Measurements from ENCODE around the gene GP9. TPM values are rescaled to one million over a fixed set of nuclear protein-coding genes. Genes with fewer than 3 reads are reported as not detected.

GP9 gene
- total and polyA plus RNA-seq, 9 of the 15 experiments (the other 6 are each of a cell fraction or from before 2014, with no cell fraction given), result not detected

DNA sequence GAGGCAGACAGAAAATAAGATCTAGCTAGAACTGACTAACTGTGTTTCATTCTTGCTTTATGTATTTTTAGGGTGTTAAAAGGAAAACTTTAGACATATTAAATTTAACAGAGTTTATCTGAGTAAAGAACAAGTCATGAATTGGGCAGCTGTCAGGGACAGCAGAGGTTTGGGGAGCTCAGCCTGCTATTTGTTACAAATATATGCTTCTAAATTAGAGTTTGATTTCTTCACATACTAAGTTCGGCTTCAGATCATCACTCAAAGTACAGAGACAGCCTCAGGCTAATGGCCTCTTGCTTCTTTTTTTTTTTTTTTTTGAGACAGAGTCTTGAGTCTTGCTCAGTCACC lies 37.6 kb upstream of the GP9 start:
- DNase-seq (ENCODE audit: extremely low read depth in 1 of 4, low spot score in 3 of 4) (no peak), ATAC-seq (no peak), FAIRE-seq (no peak)
- Histone ChIP-seq H3K9me3 (replicated peaks; ENCODE audit: control insufficient read depth, insufficient read depth, low read depth, low read length) (no peaks in the 10 kb centered on the region), H3K27ac (ENCODE audit: extremely low read depth, low read depth, low read length) (no peak overlapping the region), H3K27me3 (ENCODE audit: control insufficient read depth in 2 of 2, insufficient read depth in 2 of 2, low read length in 2 of 2) (no peaks in the 10 kb centered on the region), H2AFZ (ENCODE audit: low read depth, low read length) (no peak overlapping the region), H4K20me1 (replicated peaks; ENCODE audit: control insufficient read depth, insufficient read depth, low read length) (no peaks in the 10 kb centered on the region), H3K4me1 (replicated peaks in 1 of 2; ENCODE audit: control insufficient read depth in 2 of 2, insufficient read depth in 2 of 2, low read length in 2 of 2) (peaks cover 10 to 30% of the 10 kb centered on the region in 2 experiments; a peak in 4 of 5 replicates), H3K36me3 (ENCODE audit: control insufficient read depth, insufficient read depth, low read length) (no peaks in the 10 kb centered on the region), H3K9me1 (ENCODE audit: control insufficient read depth, insufficient read depth, low read length) (no peaks in the 10 kb centered on the region), H3K4me2 (ENCODE audit: insufficient read depth, low read length) (no peak overlapping the region), H3K79me2 (ENCODE audit: control insufficient read depth, insufficient read depth, low read length) (no peaks in the 10 kb centered on the region), H3K4me3 (no peak overlapping the region), H3K9ac (ENCODE audit: insufficient read depth in 1 of 2, low read depth in 2 of 2, low read length in 2 of 2) (no peak overlapping the region)
- CTCF ChIA-PET (ENCODE audit: low intra/inter-chr PET ratio), result no interaction called here
- WGBS (ENCODE audit: insufficient coverage, low coverage, missing lambda C conversion rate), result 60% methylated on average over 1 of the region's 1 CpG
- no peak for TF ChIP-seq DNMT1 (IDR thresholded peaks at IDR 0.05)
- TF ChIP-seq ZNF76 (CRISPR knock-in tag; IDR thresholded peaks at IDR 0.05; ENCODE audit: borderline replicate concordance), result no peak
- TF ChIP-seq, protein P1, sequence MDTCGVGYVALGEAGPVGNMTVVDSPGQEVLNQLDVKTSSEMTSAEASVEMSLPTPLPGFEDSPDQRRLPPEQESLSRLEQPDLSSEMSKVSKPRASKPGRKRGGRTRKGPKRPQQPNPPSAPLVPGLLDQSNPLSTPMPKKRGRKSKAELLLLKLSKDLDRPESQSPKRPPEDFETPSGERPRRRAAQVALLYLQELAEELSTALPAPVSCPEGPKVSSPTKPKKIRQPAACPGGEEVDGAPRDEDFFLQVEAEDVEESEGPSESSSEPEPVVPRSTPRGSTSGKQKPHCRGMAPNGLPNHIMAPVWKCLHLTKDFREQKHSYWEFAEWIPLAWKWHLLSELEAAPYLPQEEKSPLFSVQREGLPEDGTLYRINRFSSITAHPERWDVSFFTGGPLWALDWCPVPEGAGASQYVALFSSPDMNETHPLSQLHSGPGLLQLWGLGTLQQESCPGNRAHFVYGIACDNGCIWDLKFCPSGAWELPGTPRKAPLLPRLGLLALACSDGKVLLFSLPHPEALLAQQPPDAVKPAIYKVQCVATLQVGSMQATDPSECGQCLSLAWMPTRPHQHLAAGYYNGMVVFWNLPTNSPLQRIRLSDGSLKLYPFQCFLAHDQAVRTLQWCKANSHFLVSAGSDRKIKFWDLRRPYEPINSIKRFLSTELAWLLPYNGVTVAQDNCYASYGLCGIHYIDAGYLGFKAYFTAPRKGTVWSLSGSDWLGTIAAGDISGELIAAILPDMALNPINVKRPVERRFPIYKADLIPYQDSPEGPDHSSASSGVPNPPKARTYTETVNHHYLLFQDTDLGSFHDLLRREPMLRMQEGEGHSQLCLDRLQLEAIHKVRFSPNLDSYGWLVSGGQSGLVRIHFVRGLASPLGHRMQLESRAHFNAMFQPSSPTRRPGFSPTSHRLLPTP (IDR thresholded peaks at IDR 0.05; ENCODE audit: borderline replicate concordance, extremely low read depth, insufficient read length), result no peak
- TF ChIP-seq, protein P2, sequence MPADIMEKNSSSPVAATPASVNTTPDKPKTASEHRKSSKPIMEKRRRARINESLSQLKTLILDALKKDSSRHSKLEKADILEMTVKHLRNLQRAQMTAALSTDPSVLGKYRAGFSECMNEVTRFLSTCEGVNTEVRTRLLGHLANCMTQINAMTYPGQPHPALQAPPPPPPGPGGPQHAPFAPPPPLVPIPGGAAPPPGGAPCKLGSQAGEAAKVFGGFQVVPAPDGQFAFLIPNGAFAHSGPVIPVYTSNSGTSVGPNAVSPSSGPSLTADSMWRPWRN (IDR thresholded peaks at IDR 0.05; ENCODE audit: low read depth), result no peak
- in situ Hi-C loops (cut with MboI), result no loop called here
- intact Hi-C loops (cut with micrococcal nuclease), result loop anchor here (10.0 kb wide), 1 partner anchor 62 kb away; no protein-coding TSS in a partner anchor
- POLR2A ChIA-PET, result interaction anchor here (1.1 kb wide), 1 partner anchor 139 kb away, joined by 3 read pairs; no protein-coding TSS in a partner anchor
- BruUV-seq (replicated peaks), result no TSS peak
